OCI-LY3 (cell line): ENCODE data around the gene ZNF497.

Source experiments
- H2AFZ ChIP-seq: fragments of 200-600, 300-600 bp; shearing (Covaris generic); 2 replicates; pipeline ENCODE4 v1.6.0; 2014; ENCODE audit warnings: antibody characterized with exemption, low read depth, low read length
- H3K27ac ChIP-seq: fragments of 200-600, 300-600 bp; sonication (generic); 2 replicates; pipeline ENCODE4 v1.5.1; 2014; ENCODE audit warnings: mild to moderate bottlenecking, low read length, moderate library complexity, mixed read lengths
- H3K27me3 ChIP-seq: fragments of 200-600, 300-600 bp; sonication (generic); 2 replicates; pipeline ENCODE4 v1.6.1; 2014; ENCODE audit warnings: low read depth, low read length, mixed read lengths
- H3K36me3 ChIP-seq: fragments of 200-600, 300-600 bp; sonication (generic); replicated peaks from 2 replicates; pipeline ENCODE3; 2014; ENCODE audit warnings: low read depth, low read length, mixed read lengths
- H3K4me1 ChIP-seq: fragments of 300-600, 200-600 bp; sonication (generic); 2 replicates; pipeline ENCODE4 v1.6.1; 2014; ENCODE audit warnings: low read length, mixed read lengths
- H3K4me2 ChIP-seq: fragments of 200-600, 300-600 bp; sonication (generic); 2 replicates; pipeline ENCODE4 v1.6.1; 2014; ENCODE audit warnings: low read length, mixed read lengths
- H3K4me3 ChIP-seq: fragments of 300-600, 200-600 bp; sonication (generic); 2 replicates; pipeline ENCODE4 v1.5.1; 2014; ENCODE audit warnings: antibody characterized with exemption, mild to moderate bottlenecking, low read length, moderate library complexity
- H3K79me2 ChIP-seq: fragments of 300-600, 200-600 bp; shearing (Covaris generic); 2 replicates; pipeline ENCODE4 v1.6.1; 2014; ENCODE audit warnings: mild to moderate bottlenecking, low read length, mixed read lengths
- H3K9ac ChIP-seq: fragments of 300-600, 200-600 bp; shearing (Covaris generic); 2 replicates; pipeline ENCODE4 v1.6.0; 2014; ENCODE audit warnings: mild to moderate bottlenecking, low read length, moderate library complexity
- H3K9me3 ChIP-seq: fragments of 200-600, 300-600 bp; shearing (Covaris generic); 2 replicates; pipeline ENCODE4 v1.6.1; 2014; ENCODE audit warnings: low read length, mixed read lengths; ENCODE audit not compliant: insufficient read depth
- H4K20me1 ChIP-seq: fragments of 200-600, 300-600 bp; sonication (generic); 2 replicates; pipeline ENCODE4 v1.6.1; 2016; ENCODE audit warnings: low read length, mixed read lengths; ENCODE audit not compliant: insufficient read depth
- EZH2phosphoT487 ChIP-seq: fragments of 200-600 bp; shearing (Covaris generic); IDR thresholded peaks from 2 replicates; pipeline ENCODE4 v1.6.1; 2018; ENCODE audit warnings: antibody characterized with exemption, mixed run types, low read depth
- TF ChIP-seq, protein P1 (sequence below): fragments of 200-600, 300-600 bp; sonication (generic); IDR thresholded peaks from 2 replicates; pipeline ENCODE4 v1.5.1; 2014; ENCODE audit warnings: antibody characterized with exemption, low read length, low read depth

The ZNF497 gene

DNA sequence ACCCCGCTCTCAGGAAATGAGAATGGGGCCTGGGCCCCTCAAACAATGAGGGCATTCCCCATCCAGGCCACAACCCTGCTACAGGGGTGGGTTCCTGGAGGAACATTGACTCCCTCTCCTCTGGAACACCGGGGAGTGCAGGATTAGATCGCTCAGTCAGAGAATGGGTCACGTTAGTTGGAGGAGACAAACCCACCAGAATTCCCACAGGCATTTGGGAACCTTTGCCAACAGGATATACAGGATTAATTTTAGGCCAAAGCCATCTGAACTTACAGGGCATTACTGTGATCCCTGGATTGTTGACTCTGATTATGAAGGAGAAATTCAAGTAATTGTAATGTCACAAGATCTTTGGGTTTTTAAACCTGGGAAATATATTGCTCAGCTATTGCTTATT is 54.8 kb downstream of the ZNF497 start:
- Histone ChIP-seq H3K27me3 (no peaks in the 10 kb centered on the region), H3K4me3 (no peak overlapping the region), H3K4me2 (no peak overlapping the region), H3K27ac (no peak overlapping the region), H3K9ac (no peak overlapping the region), H4K20me1 (no peaks in the 10 kb centered on the region), H2AFZ (no peak overlapping the region), H3K36me3 (peaks cover 57% of the 10 kb centered on the region), H3K4me1 (peaks cover 13% of the 10 kb centered on the region), H3K9me3 (no peaks in the 10 kb centered on the region), H3K79me2 (peaks cover 50% of the 10 kb centered on the region)
- TF ChIP-seq EZH2phosphoT487: no peak
- TF ChIP-seq, protein P1, sequence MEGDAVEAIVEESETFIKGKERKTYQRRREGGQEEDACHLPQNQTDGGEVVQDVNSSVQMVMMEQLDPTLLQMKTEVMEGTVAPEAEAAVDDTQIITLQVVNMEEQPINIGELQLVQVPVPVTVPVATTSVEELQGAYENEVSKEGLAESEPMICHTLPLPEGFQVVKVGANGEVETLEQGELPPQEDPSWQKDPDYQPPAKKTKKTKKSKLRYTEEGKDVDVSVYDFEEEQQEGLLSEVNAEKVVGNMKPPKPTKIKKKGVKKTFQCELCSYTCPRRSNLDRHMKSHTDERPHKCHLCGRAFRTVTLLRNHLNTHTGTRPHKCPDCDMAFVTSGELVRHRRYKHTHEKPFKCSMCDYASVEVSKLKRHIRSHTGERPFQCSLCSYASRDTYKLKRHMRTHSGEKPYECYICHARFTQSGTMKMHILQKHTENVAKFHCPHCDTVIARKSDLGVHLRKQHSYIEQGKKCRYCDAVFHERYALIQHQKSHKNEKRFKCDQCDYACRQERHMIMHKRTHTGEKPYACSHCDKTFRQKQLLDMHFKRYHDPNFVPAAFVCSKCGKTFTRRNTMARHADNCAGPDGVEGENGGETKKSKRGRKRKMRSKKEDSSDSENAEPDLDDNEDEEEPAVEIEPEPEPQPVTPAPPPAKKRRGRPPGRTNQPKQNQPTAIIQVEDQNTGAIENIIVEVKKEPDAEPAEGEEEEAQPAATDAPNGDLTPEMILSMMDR: no peak

DNA sequence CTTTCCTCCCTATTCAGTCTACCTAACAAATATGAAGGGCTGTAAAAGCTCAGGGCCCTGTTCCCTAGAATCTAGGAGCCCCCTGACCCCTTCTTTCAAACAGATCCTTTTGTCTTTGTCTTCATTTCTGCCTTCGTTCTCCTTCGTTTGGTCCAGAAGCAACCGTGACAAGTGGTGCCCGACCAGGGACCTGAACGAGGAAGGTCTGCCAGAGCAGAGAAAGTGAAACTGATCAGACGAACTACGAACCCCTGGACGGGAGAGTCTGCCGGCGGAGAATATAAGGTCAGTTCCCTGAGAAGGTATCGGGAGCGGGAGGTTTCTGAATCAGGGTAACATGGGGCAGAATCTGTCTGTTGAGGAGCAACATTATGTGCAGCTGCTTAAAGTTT is 56.6 kb downstream of the ZNF497 start:
- Histone ChIP-seq H4K20me1 (no peaks in the 10 kb centered on the region), H2AFZ (no peak overlapping the region), H3K9me3 (no peaks in the 10 kb centered on the region), H3K36me3 (peaks cover 54% of the 10 kb centered on the region), H3K27me3 (no peaks in the 10 kb centered on the region), H3K4me1 (peaks cover 13% of the 10 kb centered on the region), H3K9ac (peak overlapping the region; percentile 83), H3K4me2 (peak overlapping the region; percentile 89), H3K4me3 (peak overlapping the region; percentile 88), H3K27ac (peak overlapping the region; percentile 50; the same call in 1 of the 2 replicates), H3K79me2 (peaks cover 47% of the 10 kb centered on the region)
- TF ChIP-seq, protein P1: no peak
- TF ChIP-seq EZH2phosphoT487: no peak

DNA sequence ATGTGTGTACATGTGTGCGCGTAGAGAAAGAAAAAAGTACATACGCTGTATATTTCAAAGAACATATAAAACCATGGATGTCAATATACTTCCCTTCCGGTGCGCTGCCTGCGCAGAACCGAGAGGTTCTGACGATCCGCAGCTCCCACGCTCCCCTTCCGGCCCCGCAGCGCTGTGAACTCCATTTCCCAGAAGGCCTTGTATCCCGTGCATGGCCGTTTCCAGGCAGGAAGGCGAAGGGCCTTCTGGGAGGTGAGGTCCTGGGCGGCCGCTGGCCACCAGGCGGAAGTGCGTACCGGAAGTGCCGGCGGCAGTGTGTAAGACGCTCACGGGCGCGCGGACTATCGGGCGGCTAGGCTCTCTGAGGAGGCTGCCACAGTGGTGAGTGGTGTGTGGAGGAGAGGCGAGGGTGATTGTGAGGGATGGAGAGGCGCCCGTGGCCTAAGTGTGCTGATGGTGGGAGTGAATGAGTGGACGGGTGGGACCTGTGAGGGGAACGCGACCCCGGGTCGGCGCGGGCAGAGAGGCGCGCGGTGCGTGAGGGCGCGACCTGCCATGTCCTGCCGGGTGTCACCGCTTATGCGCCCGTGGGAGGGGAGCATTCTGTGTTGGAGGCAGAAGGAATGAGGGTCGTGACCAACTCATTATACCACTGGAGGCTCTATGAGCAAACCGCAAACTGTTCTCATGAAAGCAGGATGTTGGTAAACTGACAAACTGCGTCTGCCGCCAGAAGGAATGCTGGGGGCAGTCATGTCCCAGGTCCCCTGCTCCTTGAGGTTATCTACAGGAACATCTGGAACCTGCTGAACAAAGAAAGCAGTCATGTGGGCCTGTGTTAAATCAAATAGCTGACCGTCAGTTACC is 57.3 kb downstream of the ZNF497 start, which contains the start of gene ERVK3-1:
ERVK3-1 (plus strand) TSS at position 313 of the 867 bp plus-strand sequence. CDS start 6,792 bp downstream, outside the sequence.
- peaks cover 60% of the 10 kb centered on the region for H3K36me3 ChIP-seq

DNA sequence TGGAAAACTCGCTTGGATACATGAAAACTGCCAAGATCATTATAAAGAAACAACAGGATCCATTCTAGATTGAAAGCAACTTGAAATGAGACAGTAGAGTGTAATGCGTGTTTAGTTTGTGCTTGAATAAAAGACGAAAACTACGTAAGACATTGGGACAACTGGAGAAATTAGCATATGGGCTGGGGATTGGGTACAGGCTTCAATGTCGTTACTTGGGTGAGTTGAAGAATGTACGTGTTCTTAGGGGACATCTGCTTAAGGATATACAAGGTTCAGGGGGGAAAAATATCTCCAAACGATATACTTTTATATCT is 57.8 kb downstream of the ZNF497 start:
- H3K4me2 ChIP-seq: peak overlapping the region; percentile 74
- H3K27ac ChIP-seq: peak overlapping the region; percentile 43
- H3K9ac ChIP-seq: peak overlapping the region; percentile 60
- no peaks in the 10 kb centered on the region for H4K20me1 ChIP-seq
- TF ChIP-seq, protein P1: no peak
- TF ChIP-seq EZH2phosphoT487: no peak
- H3K27me3 ChIP-seq: no peaks in the 10 kb centered on the region
- H2AFZ ChIP-seq: peak overlapping the region; percentile 81
- H3K36me3 ChIP-seq: peaks cover 61% of the 10 kb centered on the region
- H3K4me1 ChIP-seq: peaks cover 13% of the 10 kb centered on the region
- H3K4me3 ChIP-seq: peak overlapping the region; percentile 88
- H3K79me2 ChIP-seq: peaks cover 47% of the 10 kb centered on the region
- H3K9me3 ChIP-seq: no peaks in the 10 kb centered on the region

More for the DNA sequence above, 57.3 kb downstream of the ZNF497 start, which contains the start of gene ERVK3-1:
- TF ChIP-seq EZH2phosphoT487: no peak
- no peaks in the 10 kb centered on the region for H3K27me3 ChIP-seq
- H3K79me2 ChIP-seq: peaks cover 47% of the 10 kb centered on the region
- peaks cover 13% of the 10 kb centered on the region for H3K4me1 ChIP-seq
- H3K4me2 ChIP-seq: peak within 1 kb of the TSS; percentile 89
- H2AFZ ChIP-seq: peak within 1 kb of the TSS; percentile 86
- peak within 1 kb of the TSS; percentile 88 for H3K4me3 ChIP-seq
- peak within 1 kb of the TSS; percentile 83 for H3K9ac ChIP-seq
- H3K9me3 ChIP-seq: no peaks in the 10 kb centered on the region
- H3K27ac ChIP-seq: peak within 1 kb of the TSS; percentile 50
- no peaks in the 10 kb centered on the region for H4K20me1 ChIP-seq
